ENCODE results near the gene CEACAM19. TPM values are rescaled to one million over a fixed set of nuclear protein-coding genes. Genes with fewer than 3 reads are reported as not detected.

The CEACAM19 gene
- total and polyA plus RNA-seq, 9 of the 15 experiments (the other 6 are each of a cell fraction or from before 2014, with no cell fraction given): 0.15 to 0.30 (median 0.23) TPM; not detected in 5

GRCh38 chr19:44647144-44647543 is 24.1 kb upstream of the CEACAM19 start:
- 78% methylated on average over 30 of the region's 31 CpGs for WGBS (ENCODE audit: insufficient coverage, low coverage, missing lambda C conversion rate)
- ChIA-PET CTCF (ENCODE audit: low intra/inter-chr PET ratio) (interaction anchor here (0.7 kb wide), 1 partner anchor 1236 kb away, joined by 4 read pairs; no protein-coding TSS in a partner anchor), POLR2A (interaction anchor here (0.7 to 1.9 kb wide), 2 partner anchors 13 to 15 kb away, joined by 3 to 5 read pairs; no protein-coding TSS in a partner anchor)
- Histone ChIP-seq H3K4me1 (replicated peaks in 1 of 2; ENCODE audit: control insufficient read depth in 2 of 2, insufficient read depth in 2 of 2, low read length in 2 of 2) (peaks cover 0 to 25% of the 10 kb centered on the region in 2 experiments; a peak in 3 of 5 replicates), H3K27ac (ENCODE audit: extremely low read depth, low read depth, low read length) (no peak overlapping the region), H3K27me3 (ENCODE audit: control insufficient read depth in 2 of 2, insufficient read depth in 2 of 2, low read length in 2 of 2) (no peaks in the 10 kb centered on the region), H3K36me3 (ENCODE audit: control insufficient read depth, insufficient read depth, low read length) (peaks cover 17% of the 10 kb centered on the region; the same call in 2 of the 3 replicates), H4K20me1 (replicated peaks; ENCODE audit: control insufficient read depth, insufficient read depth, low read length) (no peaks in the 10 kb centered on the region), H3K4me2 (ENCODE audit: insufficient read depth, low read length) (no peak overlapping the region), H3K9me1 (ENCODE audit: control insufficient read depth, insufficient read depth, low read length) (no peaks in the 10 kb centered on the region), H2AFZ (ENCODE audit: low read depth, low read length) (no peak overlapping the region), H3K9ac (ENCODE audit: insufficient read depth in 1 of 2, low read depth in 2 of 2, low read length in 2 of 2) (no peak overlapping the region), H3K9me3 (replicated peaks; ENCODE audit: control insufficient read depth, insufficient read depth, low read depth, low read length) (no peaks in the 10 kb centered on the region), H3K79me2 (ENCODE audit: control insufficient read depth, insufficient read depth, low read length) (peaks cover 7% of the 10 kb centered on the region; the same call in 2 of the 3 replicates), H3K4me3 (no peak overlapping the region)
- no peak for FAIRE-seq
- no peak for DNase-seq (ENCODE audit: extremely low read depth in 1 of 4, low spot score in 3 of 4)
- TF ChIP-seq THAP7 (CRISPR knock-in tag; IDR thresholded peaks at IDR 0.05) (no peak), RBFOX2 (IDR thresholded peaks at IDR 0.05; ENCODE audit: low read depth, low read length) (0 out of 2 replicates have a peak, but pooled peaks have one; percentile 32), POLR2G (IDR thresholded peaks at IDR 0.05; ENCODE audit: low read depth, low read length) (0 out of 2 replicates have a peak, but pooled peaks have one; percentile 23)
- intact Hi-C loops (cut with micrococcal nuclease): no loop called here
- in situ Hi-C loops (cut with MboI): no loop called here
- no TSS peak for BruUV-seq (replicated peaks)
- ATAC-seq: no peak
